Embryonic facial prominence (tissue), 1 donor: ENCODE results near the gene MYO5A.
"Not testable (repeated sequence)": the region's sequence is repeated elsewhere in the genome, so short reads cannot be mapped to it uniquely, and the experiment has no call there.

Source experiments
- DNase-seq: peaks from one replicate; pipeline ENCODE4 v3.0.0-alpha.2; 2016; ENCODE audit errors: extremely low spot score

Gene MYO5A

DNA sequence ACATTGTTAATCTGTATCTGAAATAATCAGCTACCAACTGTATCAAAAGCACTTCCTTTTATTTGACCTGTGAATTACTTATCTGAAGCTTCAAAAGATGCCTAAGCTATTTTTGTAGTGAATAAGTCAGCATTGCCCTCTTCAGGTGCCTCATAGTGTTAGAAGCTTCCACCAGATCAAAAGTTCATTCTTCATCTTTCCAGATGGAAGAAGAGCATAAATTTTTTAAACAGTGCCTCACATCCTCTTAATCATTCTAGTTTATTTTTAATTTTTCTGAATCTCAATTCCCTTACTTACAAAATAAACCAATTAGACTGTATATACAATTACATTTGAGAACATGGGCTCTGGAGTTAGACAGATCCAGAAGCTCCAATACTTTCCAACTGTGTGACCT is 65.0 kb downstream of the MYO5A start:
- DNase-seq, result no peak

DNA sequence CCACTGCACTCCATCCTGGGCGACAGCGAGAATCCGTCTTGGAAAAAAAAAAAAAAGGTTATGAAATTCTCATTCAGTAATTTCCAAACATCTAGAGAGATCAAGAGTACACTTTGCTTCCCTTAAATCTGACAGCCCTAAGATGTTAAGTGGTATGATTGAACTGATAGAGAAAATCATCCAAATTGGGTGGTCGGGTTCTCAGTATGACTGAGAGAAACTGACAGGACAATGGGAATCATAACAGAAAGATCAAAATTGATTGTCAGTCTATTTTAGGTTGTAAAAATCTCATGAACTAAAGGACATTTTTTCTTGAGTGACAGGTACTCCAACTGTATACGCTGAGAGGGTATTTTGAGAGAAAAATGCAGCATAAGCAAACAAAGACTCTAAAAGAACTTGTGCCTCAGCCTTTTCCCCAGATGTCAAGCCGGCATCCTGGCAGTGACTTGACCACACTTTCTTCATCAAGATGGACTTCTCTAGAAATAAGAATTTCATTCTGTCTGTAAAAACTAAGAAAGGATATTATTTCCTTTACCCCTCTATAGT is 65.8 kb downstream of the MYO5A start:
- no peak for DNase-seq

DNA sequence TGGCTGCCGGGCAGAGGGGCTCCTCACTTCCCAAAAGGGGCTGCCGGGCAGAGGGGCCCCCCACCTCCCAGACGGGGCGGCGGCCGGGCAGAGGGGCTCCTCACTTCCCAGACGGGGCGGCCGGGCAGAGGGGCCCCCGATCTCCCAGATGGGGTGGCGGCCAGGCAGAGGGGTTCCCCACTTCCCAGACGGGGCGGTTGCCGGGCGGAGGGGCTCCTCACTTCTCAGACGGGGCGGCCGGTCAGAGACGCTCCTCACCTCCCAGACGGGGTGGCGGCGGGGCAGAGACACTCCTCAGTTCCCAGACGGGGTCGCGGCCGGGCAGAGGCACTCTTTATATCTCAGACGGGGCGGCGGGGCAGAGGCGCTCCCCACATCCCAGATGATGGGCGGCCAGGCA is 69.0 kb downstream of the MYO5A start:
- DNase-seq, result not testable (repeated sequence)

DNA sequence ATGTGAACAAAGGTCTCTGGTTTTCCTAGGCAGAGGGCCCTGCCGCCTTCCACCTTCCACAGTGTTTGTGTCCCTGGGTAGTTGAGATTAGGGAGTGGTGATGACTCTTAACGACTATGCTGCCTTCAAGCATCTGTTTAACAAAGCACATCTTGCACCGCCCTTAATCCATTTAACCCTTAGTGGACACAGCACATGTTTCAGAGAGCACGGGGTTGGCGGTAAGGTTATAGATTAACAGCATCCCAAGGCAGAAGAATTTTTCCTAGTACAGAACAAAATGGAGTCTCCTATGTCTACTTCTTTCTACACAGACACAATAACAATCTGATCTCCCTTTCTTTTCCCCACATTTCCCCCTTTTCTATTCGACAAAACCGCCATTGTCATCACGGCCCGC is 69.4 kb downstream of the MYO5A start:
- DNase-seq, result not testable (repeated sequence)

DNA sequence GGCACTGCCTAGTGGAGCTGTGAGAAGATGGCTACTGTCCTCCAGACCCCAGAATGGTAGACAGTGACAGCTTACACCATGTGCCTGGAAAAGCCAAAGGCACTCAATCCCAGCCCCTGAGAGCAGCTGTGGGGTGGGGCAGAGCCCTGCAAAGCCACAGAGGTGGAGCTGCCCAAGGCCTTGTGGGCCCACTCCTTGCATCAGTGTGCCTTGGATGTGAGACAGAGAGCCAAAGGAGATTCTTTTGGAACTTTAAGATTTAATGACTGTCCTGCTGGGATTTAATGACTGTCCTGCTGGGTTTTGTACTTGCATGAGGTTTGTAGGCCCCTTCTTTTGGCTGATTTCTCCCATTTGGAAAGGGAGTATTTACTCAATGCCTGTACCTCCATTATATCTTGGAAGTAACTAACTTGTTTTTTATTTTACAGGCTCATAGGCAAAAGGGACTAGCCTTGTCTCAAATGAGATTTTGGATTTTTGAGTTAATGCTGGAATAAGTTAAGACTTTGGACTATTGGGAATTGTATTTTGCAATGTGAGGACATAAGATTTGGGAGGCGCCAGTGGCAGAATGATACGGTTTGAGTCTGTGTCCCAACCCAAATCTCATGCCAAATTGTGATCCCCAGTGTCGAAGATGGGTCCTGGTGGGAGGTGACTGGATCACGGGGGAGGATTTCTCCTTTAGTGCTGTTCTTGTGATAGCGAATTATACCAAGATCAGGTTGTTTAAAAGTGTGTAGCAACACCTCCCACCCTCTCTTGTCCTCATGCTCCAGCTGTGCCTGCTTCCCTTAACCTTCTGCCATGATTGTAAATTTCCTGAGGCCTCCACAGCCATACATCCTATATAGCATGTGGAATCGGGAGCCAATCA is 80.4 kb downstream of the MYO5A start:
- no peak for DNase-seq

DNA sequence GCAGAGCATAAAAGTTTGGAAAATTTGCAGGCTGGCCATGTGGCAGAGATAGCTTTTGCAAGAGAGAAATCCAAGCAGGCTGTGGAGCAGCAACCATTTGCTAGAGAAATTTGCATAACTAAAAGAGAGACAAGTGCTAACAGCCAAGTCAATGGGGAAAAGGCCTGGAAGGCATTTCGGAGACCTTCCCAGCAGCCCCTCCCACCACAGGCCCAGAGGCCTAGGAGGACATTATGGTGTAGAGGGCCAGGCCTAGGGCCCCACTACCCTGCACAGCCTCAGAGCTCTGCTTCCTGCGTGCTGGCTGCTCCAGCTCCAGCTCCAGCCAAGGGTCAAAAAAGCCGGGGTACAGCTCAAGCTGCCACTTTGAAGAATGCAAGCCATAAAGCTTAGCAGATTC is 82.7 kb downstream of the MYO5A start:
- no peak for DNase-seq

DNA sequence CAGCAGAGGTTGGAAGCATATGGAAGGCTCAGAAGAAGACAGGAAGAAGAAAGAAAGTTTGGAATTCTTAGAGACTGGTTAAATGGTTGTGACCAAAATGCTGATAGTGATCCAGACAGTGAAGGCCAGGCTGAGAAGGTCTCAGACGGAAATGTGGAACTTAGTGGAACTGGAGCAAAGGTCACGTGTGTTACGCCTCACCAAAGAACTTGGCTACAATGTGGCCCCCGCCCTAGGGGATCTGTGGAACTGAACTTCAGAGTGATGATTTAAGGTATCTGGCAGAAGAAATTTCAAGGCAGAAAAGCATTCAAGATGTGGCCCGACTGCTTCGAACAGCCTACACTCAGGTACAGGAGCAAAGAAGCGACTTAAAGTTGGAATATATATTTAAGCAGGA is 83.1 kb downstream of the MYO5A start:
- no peak for DNase-seq

DNA sequence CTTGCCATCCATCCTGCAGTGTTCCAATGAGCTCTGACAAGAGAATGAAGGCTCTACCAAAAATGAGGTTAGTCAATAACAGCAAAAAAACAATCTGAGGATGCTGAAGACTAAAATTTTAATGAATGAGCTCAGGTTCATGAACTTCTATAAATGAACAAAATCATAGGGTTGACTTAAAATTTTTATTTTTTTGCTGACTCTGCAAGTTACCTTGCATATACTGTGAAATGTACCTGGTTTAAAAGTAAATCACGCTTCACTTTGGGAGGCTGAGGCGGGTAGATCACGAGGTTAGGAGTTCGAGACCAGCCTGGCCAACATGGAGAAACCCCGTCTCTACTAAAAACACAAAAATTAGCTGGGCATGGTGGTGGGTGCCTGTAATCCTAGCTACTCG is 85.5 kb downstream of the MYO5A start:
- not testable (repeated sequence) for DNase-seq

DNA sequence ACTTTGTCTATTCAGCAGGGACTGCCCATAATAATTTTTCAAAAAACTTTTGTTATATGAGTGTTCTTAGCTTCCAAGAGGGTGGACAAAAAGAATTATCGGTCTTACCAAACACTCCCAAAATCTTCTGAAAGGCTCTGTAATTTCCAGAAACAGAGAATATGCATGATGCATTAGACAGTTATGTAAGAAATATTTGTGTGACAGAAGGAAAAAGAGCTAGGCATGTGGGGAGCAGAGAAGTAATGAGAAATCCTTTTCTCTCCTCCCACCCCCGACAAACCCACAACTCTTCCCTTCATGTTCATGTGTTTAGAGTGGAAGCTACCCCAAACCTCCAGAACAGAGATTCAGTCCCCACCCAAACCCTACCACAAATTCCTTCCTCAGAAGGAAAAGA is 86.8 kb downstream of the MYO5A start:
- DNase-seq, result no peak

DNA sequence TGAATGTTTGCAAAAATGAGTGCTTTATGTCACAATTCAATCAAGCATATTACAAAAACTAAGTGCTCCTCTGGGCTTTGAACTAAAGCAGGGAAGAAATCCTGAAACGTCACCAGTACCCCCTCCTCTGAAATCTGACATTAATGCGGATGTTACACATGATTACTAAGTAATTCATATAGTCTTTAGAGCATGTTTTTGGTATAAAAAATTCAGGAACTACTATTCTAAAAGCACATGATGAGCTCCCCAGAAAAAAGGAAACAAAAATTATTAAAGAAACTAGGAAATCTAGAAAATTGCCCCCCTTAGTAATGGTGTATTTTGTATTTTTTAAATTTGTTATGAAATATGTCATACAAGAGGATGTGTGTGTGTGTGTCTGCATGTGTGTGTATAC is 87.7 kb downstream of the MYO5A start:
- no peak for DNase-seq

DNA sequence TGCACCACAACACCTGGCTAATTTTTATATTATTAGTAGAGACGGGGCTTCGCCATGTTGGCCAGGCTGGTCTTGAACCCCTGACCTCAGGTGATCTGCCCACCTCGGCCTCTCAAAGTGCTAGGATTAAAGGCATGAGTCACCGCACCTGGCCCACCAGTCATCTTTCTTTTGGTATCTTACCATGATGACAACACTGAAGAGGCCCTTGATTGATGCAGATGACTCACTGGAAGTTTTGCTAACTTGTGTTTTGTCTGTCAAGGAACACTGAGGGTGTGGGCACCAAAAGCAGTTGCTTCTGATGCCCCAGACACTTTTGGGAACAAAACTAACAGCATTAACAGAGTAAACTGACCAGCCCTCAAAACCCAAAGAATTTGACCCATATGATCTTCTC is 88.3 kb downstream of the MYO5A start:
- no peak for DNase-seq

DNA sequence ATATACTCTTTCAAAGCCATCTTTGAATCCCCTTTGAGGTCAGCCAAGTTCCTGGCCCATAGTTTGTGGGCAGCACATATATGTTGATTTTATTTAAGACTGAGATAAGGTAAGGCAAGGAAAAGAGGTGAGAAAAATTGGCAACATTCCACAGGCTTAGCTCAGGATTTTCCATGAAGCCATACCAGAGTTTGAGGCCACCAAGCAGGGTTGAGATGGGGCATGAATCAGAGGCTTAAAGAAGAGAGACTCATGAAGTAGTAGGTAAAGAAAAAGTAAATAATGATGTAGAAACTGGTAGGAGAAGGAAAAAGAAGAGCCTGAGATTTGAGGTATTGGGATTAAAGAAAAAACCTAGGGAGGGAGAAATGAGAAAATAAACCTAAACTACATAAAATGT is 89.2 kb downstream of the MYO5A start:
- no peak for DNase-seq

DNA sequence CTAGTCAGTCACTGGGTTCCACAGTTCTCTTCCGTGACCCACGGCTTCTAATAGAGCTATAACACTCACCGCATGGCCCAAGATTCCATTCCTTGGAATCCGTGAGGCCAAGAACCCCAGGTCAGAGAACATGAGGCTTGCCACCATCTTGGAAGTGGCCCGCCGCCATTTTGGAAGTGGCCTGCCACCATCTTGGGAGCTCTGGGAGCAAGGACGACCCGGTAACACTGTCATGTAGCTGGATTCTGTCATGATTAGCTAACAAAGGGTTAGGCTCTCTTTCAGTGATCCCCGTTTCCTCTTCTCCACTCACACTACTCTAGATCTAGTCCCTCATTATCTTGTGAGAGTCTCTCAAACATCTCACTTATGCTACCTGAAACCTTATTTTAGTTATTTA is 89.6 kb downstream of the MYO5A start:
- not testable (repeated sequence) for DNase-seq

DNA sequence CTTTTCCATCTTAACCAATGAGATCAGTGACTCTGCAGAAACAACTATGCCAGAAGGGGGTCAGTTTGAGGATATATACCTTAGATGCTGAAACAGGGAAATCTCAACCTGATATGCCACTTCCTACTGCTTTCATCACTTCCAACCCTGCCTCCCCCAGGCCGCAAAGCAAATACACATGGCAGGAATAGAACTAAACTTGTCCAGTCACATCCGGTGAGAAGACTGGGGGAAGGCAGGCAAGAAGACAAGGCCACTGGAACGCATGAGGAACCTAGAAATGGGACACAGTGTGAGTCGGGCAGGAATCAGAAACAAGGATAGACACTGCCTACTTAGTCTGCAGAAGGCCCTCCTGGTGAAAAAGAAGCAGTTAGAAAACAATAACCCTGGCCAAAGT is 90.6 kb downstream of the MYO5A start:
- DNase-seq, result no peak

DNA sequence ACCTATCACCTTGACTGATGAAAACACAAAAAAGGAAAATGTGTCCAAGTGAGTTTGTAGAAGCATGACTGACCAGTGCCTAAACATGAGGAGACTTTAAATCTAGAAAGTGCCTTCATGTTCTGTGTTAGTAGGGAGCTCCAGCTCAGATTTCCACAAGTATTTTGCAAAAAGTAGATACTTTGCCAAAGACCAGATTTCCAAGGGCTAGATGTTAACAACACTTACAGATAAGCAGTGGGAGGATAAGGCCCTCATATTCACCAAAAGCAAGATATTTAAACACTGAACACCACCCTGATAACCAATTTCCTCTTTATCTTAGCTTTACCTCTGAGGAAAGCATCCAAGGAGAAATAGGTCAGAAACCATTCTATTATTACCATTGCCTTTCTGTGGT is 91.0 kb downstream of the MYO5A start:
- DNase-seq, result no peak

DNA sequence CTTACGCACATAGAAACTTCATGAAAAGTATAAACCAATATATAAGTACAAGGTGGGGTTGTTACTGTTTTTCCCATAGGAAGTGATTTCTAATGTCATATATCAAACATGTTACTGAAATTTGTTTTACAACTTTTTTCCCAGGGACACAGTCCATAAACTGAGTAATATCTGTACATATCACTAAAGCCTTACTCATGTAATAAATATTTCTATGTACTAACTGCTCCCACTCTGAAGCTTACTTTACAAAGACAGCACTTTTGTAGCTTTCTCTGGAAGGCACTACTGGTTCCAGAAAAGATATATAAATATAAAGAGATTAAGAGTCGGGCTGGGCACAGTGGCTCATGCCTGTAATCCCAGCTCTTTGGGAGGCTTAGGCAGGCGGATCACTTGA is 91.7 kb downstream of the MYO5A start:
- no peak for DNase-seq

DNA sequence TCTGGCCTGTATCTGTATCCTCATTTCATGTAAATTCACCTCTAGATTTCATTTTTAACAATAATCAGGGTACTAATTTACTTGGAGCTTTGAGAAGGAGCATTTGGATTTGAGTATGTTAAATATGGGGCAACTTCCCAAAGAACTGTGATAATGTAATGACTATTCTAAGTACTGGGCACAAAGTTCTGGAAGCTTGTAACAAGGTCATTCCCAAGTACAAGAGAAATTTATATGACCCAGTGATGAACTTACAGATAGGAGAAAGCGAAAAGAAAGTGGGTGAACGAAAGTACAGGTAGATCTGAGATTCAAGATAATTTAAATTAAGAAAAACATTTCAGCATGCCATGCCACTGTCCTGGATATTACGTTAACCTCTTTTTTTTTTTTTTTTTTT is 93.8 kb downstream of the MYO5A start:
- DNase-seq, result no peak

DNA sequence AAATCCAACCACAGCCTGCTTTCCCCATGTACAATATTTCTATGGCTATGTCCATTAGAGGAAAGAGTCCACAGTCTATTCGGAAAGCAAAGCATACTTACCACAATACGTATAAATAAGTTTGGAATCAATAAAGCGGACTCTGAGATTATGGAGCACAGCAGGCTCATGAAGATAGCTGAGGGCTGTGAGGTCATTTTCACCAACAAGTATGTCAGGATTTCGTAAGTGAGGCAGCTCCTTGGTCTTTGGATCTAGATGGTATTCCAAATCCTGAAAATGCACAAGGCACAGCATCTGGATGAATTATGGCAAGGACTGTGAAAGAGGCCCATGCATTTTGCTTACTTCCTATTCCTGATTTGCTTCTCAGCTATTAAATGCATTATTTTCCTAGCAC is 100.4 kb downstream of the MYO5A start:
- no peak for DNase-seq

DNA sequence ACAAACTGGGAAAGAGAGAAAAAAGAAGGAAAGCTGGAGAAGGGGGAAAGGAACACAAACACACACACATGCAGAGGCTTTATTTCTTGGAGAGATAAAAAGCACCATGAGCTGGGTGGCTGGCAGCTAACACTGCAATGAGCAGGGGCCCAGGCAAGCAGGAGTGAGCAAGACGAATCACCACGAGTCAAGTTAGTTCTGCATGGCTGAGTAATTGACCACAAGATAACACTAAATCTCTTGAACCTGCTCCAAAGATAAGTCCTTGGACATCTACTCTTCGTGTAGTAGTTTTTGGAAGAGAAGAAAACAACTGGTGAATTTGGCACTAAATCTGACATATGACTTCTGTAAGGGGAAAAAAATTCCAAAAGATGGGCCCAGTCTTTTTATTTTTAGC is 100.9 kb downstream of the MYO5A start:
- no peak for DNase-seq

DNA sequence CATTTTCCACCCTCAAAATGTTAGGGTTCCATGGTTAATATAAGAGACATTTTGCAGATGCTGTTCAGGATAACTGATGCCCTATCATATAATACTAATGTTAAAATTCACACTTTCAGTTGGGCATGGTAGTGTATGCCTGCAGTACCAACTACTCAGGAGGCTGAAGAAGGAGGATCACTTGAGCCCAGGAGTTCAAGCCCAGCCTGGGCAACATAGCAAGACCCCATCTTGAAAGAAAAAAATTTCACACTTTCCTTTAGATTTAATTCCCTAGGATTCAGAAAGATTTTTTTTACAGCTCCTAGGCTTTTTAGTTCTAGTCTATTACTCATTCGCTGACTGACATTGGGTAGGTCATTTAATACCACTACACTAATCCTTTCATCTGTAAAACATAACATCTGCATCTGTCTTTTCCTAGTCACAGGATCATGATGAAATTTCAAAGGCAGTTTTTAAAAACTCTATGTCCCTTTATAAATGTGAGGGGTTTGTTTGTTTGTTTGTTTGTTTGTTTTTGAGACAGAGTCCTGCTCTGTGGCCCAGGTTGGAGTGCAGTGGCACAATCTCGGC is 103.7 kb downstream of the MYO5A start:
- no peak for DNase-seq

DNA sequence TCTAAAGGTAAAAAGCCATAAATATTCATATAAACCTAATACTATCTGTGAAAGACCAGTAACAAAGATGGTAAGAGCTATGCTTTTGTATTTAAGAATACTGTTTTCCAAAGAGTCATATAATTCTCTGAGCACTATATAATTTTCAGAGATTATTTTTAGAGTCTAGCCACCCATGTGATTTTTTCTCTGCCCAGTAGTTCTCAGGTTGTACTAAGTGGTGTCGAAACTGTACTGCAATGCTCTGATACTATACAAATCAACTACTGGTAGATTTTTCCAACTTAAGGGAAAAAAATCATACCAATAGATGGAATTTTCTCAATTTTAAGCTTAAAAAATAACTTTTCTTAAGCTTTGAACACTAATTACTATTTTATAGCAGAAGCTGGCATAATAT is 104.8 kb downstream of the MYO5A start:
- no peak for DNase-seq

DNA sequence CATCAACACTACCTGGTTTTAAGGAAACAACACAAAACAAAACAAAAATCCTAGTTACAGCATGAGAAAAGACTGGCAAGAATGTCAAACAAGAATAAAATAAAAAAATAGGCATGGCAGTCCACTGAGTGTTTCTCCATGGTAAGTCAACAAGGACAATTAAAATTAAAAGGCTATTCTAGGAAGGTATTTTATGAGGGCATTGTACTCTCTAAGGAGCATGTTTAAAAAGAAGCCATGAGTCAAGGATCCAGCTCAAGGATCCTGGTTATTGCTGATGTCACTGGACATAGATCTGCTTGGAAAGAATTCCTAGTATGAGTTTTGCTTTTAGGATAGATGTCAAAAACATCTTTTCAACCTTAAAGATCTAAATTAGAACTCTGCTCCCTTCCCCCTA is 106.7 kb downstream of the MYO5A start:
- DNase-seq, result no peak

DNA sequence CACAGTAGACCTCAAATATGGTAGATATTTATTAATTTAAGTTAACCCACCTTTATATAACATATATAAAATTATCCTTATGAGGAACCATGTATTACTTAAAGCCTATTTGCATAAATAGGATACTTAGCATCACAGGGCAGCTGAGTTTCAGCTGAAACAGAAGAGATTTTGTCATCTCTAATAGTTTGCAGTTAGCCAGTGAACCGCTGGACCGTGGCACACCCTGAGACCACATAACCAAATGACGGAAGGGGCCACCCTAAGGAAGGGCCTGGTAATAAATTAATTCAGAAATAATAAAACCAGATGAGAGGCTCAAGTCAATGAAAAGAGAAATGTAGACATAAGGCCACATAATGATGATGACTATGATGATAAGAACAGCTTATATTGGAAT is 107.7 kb downstream of the MYO5A start:
- DNase-seq, result no peak
